ENCODE results near the gene CAPZB.

CAPZB gene

GRCh38 chr1:19469004-19469403 is 16.3 kb downstream of the CAPZB start:
- TF ChIP-seq CTCF (IDR thresholded peaks at IDR 0.05; ENCODE audit: control insufficient read depth, extremely low read depth, insufficient read depth), result no peak
- no peak for DNase-seq (ENCODE audit: low read depth)
- no peak overlapping the region for H3K4me3 ChIP-seq (ENCODE audit: low read depth, low read length)

- no peak overlapping the region for H3K4me3 ChIP-seq (ENCODE audit: low read depth, low read length)
- no peak for TF ChIP-seq CTCF (IDR thresholded peaks at IDR 0.05; ENCODE audit: control insufficient read depth, extremely low read depth, insufficient read depth)
- DNase-seq (ENCODE audit: low read depth), result no peak
Observed at GRCh38 chr1:19468397-19468956, 16.9 kb downstream of the CAPZB start.

GRCh38 chr1:19467199-19468187 is 17.8 kb downstream of the CAPZB start:
- DNase-seq (ENCODE audit: low read depth), result no peak

GRCh38 chr1:19466112-19466561 is 19.2 kb downstream of the CAPZB start:
- no peak for DNase-seq (ENCODE audit: low read depth)
- no peak for TF ChIP-seq CTCF (IDR thresholded peaks at IDR 0.05; ENCODE audit: control insufficient read depth, extremely low read depth, insufficient read depth)
- no peak overlapping the region for H3K4me3 ChIP-seq (ENCODE audit: low read depth, low read length)

More at GRCh38 chr1:19467199-19468187, 17.8 kb downstream of the CAPZB start:
- no peak for TF ChIP-seq CTCF (IDR thresholded peaks at IDR 0.05; ENCODE audit: control insufficient read depth, extremely low read depth, insufficient read depth)
- no peak overlapping the region for H3K4me3 ChIP-seq (ENCODE audit: low read depth, low read length)

GRCh38 chr1:19465650-19466049 is 19.7 kb downstream of the CAPZB start:
- H3K4me3 ChIP-seq (ENCODE audit: low read depth, low read length), result no peak overlapping the region
- no peak for TF ChIP-seq CTCF (IDR thresholded peaks at IDR 0.05; ENCODE audit: control insufficient read depth, extremely low read depth, insufficient read depth)
- DNase-seq (ENCODE audit: low read depth), result no peak

GRCh38 chr1:19465123-19465522 is 20.2 kb downstream of the CAPZB start:
- H3K4me3 ChIP-seq (ENCODE audit: low read depth, low read length), result no peak overlapping the region
- TF ChIP-seq CTCF (IDR thresholded peaks at IDR 0.05; ENCODE audit: control insufficient read depth, extremely low read depth, insufficient read depth), result no peak
- no peak for DNase-seq (ENCODE audit: low read depth)
